PFSK-1 (cell line): ENCODE measurements around the gene ZFP42.

Experiments used
- POLR2AphosphoS5 ChIP-seq: IDR thresholded peaks from 2 replicates; pipeline ENCODE4 v1.6.1; 2012; ENCODE audit warnings: low read depth, mild to moderate bottlenecking, control low read depth, low read length, moderate library complexity
- TAF1 ChIP-seq: IDR thresholded peaks from 2 replicates; pipeline ENCODE4 v1.6.1; 2012; ENCODE audit warnings: low read length, control low read depth, borderline replicate concordance; ENCODE audit not compliant: insufficient read depth

DNA sequence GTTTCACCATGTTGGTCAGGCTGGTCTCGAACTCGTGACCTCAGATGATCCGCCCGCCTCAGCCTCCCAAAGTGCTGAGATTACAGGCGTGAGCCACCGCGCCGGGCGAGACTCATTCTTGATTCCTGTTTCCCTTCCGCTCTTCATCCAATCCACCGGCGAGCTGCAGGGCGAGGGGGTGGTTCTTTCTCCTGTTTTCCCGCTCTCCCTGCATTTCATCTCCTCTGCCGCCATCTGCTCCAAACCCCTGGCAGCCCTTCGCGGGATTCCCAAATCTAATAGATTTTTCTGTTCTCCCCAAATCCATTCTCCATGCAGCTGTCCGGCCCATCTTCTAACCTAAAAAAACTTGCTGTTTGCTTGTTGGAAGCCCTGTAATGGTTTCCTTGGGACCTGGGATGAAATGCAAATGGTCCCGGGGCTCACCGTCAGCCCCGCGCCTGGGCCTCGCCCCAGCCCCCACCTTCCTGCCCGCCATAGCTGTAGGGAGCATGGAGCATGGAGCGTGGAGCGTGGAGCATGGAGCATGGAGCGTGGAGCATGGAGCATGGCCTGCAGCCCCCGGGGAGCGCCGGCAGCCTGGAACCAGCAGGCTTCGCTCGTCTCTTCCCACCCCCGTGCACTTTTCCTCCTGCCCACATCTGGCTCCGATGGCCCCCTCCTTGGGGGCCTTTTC, 1.1 kb downstream of the ZFP42 start:
- TF ChIP-seq POLR2AphosphoS5: no peak
- TF ChIP-seq TAF1: no peak
